Progenitor cell of endocrine pancreas (in vitro differentiated cells): ENCODE data around the gene SLC47A2. TPM values are rescaled to one million over a fixed set of nuclear protein-coding genes. Genes with fewer than 3 reads are reported as not detected.
"Not testable (repeated sequence)": the region's sequence is repeated elsewhere in the genome, so short reads cannot be mapped to it uniquely, and the experiment has no call there.

Experiments used
- DNase-seq: peaks from one replicate; pipeline ENCODE4 v3.0.0; 2021; ENCODE audit warnings: low spot score; ENCODE audit not compliant: unreplicated experiment
- H3K27ac Mint-ChIP-seq: 2 replicates; pipeline ENCODE4 v1.8.0; 2021; ENCODE audit warnings: mild to moderate bottlenecking, moderate library complexity, mixed read lengths
- H3K27me3 Mint-ChIP-seq: 2 replicates; pipeline ENCODE4 v1.8.0; 2021; ENCODE audit warnings: mixed read lengths
- H3K36me3 Mint-ChIP-seq: 2 replicates; pipeline ENCODE4 v1.8.0; 2022; ENCODE audit warnings: mixed read lengths; ENCODE audit not compliant: insufficient read depth
- H3K4me1 Mint-ChIP-seq: 2 replicates; pipeline ENCODE4 v1.8.0; 2021; ENCODE audit warnings: low read depth, mixed read lengths
- H3K4me3 Mint-ChIP-seq: 2 replicates; pipeline ENCODE4 v1.8.0; 2021; ENCODE audit warnings: low read depth, mild to moderate bottlenecking, moderate library complexity, mixed read lengths
- H3K9me3 Mint-ChIP-seq: 2 replicates; pipeline ENCODE4 v1.8.0; 2021; ENCODE audit warnings: low read depth, mixed read lengths
- total RNA-seq: library from RNA; stranded (reverse); gene quantifications from 2 replicates; pipeline ENCODE4 v1.2.1, GENCODE V29; 2021
- TF ChIP-seq, protein P1 (sequence below): fragments of 200-600 bp; sonication (generic); IDR thresholded peaks from one replicate; pipeline ENCODE4 v1.5.0; 2021; ENCODE audit warnings: antibody characterized with exemption, mild to moderate bottlenecking; ENCODE audit not compliant: unreplicated experiment

Gene SLC47A2
- total RNA-seq, 1 donor from 2014 or later: not detected

DNA sequence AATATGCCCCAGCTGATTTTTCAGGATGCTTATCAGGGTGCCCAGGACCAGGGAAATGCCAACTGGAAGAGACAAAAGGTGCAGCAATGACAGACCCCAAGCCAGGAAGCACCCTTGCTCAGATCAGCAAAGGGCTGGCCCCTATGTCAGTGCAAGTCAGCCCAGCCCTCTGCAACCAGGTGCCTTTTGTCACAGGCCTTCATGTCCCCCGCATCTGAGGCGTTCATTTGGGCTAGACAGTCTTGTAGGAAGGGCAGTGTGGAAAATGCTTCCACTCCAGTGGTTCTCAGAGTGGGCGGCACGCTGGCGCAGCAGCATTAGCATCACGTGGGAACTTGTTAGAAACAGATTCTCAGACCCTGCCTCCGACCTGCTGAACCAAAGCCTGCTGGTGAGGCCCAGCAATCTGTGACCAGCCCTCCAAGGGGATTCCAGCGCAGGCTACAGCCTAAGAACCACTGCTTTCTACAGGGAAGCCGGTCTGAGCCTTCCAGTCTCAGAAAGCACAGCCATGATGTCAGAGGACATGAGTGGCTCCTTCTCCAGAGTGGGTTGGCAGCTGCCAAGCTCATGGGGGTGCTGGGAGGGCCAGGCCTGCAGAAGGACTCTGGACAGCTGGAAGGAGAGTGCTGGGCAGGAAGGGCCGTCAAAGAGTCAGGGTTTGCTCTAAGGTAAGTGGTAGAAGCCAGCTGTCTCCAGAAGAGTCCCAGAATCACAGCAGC lies 13.1 kb downstream of the SLC47A2 start:
- Mint-ChIP-seq H3K27ac (no peak overlapping the region), H3K9me3 (no peaks in the 10 kb centered on the region), H3K4me3 (no peak overlapping the region), H3K4me1 (peaks cover 13% of the 10 kb centered on the region), H3K36me3 (no peaks in the 10 kb centered on the region), H3K27me3 (no peaks in the 10 kb centered on the region)
- DNase-seq: no peak
- TF ChIP-seq, protein P1, sequence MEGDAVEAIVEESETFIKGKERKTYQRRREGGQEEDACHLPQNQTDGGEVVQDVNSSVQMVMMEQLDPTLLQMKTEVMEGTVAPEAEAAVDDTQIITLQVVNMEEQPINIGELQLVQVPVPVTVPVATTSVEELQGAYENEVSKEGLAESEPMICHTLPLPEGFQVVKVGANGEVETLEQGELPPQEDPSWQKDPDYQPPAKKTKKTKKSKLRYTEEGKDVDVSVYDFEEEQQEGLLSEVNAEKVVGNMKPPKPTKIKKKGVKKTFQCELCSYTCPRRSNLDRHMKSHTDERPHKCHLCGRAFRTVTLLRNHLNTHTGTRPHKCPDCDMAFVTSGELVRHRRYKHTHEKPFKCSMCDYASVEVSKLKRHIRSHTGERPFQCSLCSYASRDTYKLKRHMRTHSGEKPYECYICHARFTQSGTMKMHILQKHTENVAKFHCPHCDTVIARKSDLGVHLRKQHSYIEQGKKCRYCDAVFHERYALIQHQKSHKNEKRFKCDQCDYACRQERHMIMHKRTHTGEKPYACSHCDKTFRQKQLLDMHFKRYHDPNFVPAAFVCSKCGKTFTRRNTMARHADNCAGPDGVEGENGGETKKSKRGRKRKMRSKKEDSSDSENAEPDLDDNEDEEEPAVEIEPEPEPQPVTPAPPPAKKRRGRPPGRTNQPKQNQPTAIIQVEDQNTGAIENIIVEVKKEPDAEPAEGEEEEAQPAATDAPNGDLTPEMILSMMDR: no peak

DNA sequence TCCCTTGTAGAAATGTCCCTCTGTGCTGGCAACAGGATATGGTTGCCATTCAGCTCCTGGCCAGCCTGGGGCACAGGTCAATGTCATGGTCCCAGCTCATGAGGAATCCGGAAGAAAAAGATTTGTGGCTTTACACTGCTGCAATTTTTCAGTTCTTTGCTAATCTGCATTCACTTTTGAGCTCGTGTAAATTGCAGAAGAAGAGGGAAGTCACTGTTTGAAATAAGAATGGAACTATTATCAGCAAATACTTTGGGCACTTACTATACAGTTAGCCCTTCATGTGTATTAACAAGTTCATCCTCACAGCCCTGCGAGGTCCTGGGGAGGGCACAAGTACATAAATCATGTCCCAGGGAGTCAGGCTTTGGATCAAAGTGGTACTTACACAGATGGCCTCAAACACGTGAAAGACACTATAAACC lies 14.2 kb downstream of the SLC47A2 start:
- Mint-ChIP-seq H3K4me3 (no peak overlapping the region), H3K27ac (peak overlapping the region; percentile 65), H3K27me3 (no peaks in the 10 kb centered on the region), H3K9me3 (no peaks in the 10 kb centered on the region), H3K36me3 (no peaks in the 10 kb centered on the region), H3K4me1 (peaks cover 13% of the 10 kb centered on the region)
- TF ChIP-seq, protein P1: no peak
- no peak for DNase-seq

DNA sequence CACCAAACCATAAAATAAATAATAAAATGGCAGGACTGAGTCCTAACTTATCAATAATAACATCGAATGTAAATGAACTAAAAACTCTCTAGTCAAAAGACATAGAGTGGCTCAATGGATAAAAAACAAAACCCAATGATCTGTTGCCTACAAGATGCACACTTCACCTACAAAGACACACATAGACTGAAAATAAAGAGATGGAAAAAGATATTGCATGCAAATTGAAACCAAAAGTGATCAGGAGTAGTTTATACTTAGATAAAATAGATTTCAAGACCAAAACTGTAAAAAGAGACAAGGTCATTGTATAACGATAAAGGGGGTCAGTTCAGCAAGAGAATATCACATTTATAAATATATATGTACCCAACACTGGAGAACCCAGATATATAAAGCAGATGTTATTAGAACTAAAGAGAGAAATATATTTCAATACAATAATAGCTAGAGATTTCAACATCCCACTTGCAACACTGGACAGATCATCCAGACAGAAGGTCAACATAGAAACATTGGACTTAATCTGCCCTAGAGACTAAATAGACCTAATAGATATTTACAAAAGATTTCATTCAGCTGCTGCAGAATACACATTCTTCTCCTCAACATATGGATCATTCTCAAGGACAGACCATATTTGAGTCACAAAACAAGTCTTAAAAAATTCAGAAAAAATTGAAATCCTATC lies 29.8 kb downstream of the SLC47A2 start:
- Mint-ChIP-seq H3K27me3 (no peaks in the 10 kb centered on the region), H3K9me3 (peaks cover 25% of the 10 kb centered on the region), H3K4me1 (no peaks in the 10 kb centered on the region), H3K36me3 (peaks cover 27% of the 10 kb centered on the region), H3K4me3 (no peak overlapping the region), H3K27ac (no peak overlapping the region)
- TF ChIP-seq, protein P1: no peak
- DNase-seq: no peak

DNA sequence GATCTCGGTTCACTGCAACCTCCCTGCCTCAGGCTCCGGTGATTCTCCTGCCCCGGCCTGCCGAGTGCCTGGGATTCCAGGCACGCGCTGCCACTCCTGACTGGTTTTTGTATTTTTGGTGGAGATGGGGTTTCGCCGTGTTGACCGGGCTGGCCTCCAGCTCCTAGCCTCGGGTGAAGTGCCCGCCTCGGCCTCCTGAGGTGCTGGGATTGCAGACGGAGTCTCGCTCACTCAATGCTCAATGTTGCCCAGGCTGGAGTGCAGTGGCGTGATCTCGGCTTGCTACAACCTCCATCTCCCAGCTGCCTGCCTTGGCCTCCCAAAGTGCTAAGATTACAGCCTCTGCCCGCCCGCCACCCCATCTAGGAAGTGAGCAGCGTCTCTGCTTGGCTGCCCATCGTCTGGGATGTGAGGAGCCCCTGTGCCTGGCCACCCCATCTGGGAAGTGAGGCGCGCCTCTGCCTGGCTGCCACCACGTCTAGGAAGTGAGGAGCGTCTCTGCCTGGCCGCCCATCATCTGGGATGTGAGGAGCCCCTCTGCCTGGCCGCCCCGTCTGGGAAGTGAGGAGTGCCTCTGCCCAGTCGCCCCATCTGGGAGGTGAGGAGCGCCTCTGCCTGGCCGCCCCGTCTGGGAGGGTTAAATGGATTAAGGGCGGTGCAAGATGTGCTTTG lies 31.3 kb downstream of the SLC47A2 start:
- peaks cover 21% of the 10 kb centered on the region for H3K36me3 Mint-ChIP-seq
- H3K27ac Mint-ChIP-seq, H3K27me3 Mint-ChIP-seq: not testable (repeated sequence)

DNA sequence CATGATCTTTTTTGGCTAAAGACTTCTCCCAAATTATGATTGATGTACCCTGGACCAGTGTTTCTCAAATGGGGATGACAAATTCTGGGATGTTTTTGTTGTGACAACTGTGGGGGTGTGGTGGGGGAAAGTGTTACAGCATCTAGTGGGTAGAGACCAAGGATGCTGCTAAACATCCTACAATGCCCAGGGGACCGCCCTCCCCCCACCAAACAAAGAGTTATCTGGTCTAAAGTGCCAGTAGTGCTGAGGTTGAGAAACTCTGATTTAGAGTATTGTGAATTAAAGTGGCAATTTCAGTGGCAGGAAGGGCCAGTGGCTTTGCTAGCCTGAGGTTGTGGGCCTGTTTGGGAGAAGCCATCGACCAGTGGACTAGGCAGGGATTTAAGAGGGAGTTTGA lies 33.3 kb downstream of the SLC47A2 start:
- no peak for DNase-seq
- no peak overlapping the region for H3K27ac Mint-ChIP-seq
- H3K36me3 Mint-ChIP-seq: peaks cover 30% of the 10 kb centered on the region
- no peaks in the 10 kb centered on the region for H3K4me1 Mint-ChIP-seq
- H3K9me3 Mint-ChIP-seq: peaks cover 8% of the 10 kb centered on the region
- no peak overlapping the region for H3K4me3 Mint-ChIP-seq
- no peaks in the 10 kb centered on the region for H3K27me3 Mint-ChIP-seq
- TF ChIP-seq, protein P1: no peak

More for the DNA sequence above, 31.3 kb downstream of the SLC47A2 start:
- H3K4me1 Mint-ChIP-seq, DNase-seq, H3K4me3 Mint-ChIP-seq: not testable (repeated sequence)
- H3K9me3 Mint-ChIP-seq: peaks cover 14% of the 10 kb centered on the region
